Hindlimb muscle (tissue), 1 donor: ENCODE data around the gene YEATS4. TPM values are rescaled to one million over a fixed set of nuclear protein-coding genes. Genes with fewer than 3 reads are reported as not detected.

Source experiments
- DNase-seq: peaks from one replicate; pipeline ENCODE4 v3.0.0-alpha.2; 2013
- polyA plus RNA-seq: library from polyadenylated mRNA; unstranded; fragments of 120-200 nt; gene quantifications from one replicate; pipeline ENCODE4 v1.2.1, GENCODE V29; 2013; ENCODE audit not compliant: insufficient read length

YEATS4 gene
- polyA plus RNA-seq, 1 donor, result 12.4 TPM

GRCh38 chr12:69435644-69436043 is 76.1 kb downstream of the YEATS4 start:
- DNase-seq, result no peak

GRCh38 chr12:69437073-69437472 is 77.5 kb downstream of the YEATS4 start:
- DNase-seq, result no peak

- DNase-seq, result no peak
Observed at GRCh38 chr12:69438539-69438938, 79.0 kb downstream of the YEATS4 start.

- DNase-seq, result no peak
Observed at GRCh38 chr12:69440016-69440415, 80.5 kb downstream of the YEATS4 start.

Other genes starting within 250 kb of the YEATS4 start
- gene CPSF6, start 120.2 kb upstream of the YEATS4 start, polyA plus RNA-seq, result 51.6 TPM
- 23.4 TPM for gene LYZ, start 11.4 kb upstream of the YEATS4 start, polyA plus RNA-seq
- 17.1 TPM for gene FRS2, start 110.6 kb downstream of the YEATS4 start, polyA plus RNA-seq
- 174 TPM for gene CCT2, start 225.7 kb downstream of the YEATS4 start, polyA plus RNA-seq